NCI-H128 (cell line): Measurements from ENCODE around the gene CADPS.

Experiments
- DNase-seq: peaks from one replicate; lab custom pipeline; 2025; ENCODE audit not compliant: unreplicated experiment; lab: John Stamatoyannopoulos, UW

Gene CADPS

GRCh38 chr3:62749657-62750056 is 125.6 kb downstream of the CADPS start:
- no peak for DNase-seq

- no peak for DNase-seq
Observed at GRCh38 chr3:62749130-62749529, 126.1 kb downstream of the CADPS start.

- DNase-seq = no peak
Observed at GRCh38 chr3:62737449-62737848, 137.8 kb downstream of the CADPS start.

GRCh38 chr3:62735510-62735909 is 139.7 kb downstream of the CADPS start:
- no peak for DNase-seq

GRCh38 chr3:62732183-62732904 is 142.9 kb downstream of the CADPS start:
- no peak for DNase-seq

- DNase-seq = no peak
Observed at GRCh38 chr3:62727981-62728380, 147.2 kb downstream of the CADPS start.

- DNase-seq = no peak
Observed at GRCh38 chr3:62727536-62727935, 147.7 kb downstream of the CADPS start.

GRCh38 chr3:62724503-62724902 is 150.7 kb downstream of the CADPS start:
- DNase-seq = no peak

- no peak for DNase-seq
Observed at GRCh38 chr3:62723914-62724217, 151.3 kb downstream of the CADPS start.

GRCh38 chr3:62723166-62723913 is 151.9 kb downstream of the CADPS start:
- no peak for DNase-seq

- DNase-seq = no peak
Observed at GRCh38 chr3:62722344-62722743, 152.9 kb downstream of the CADPS start.

- DNase-seq = no peak
Observed at GRCh38 chr3:62718515-62719320, 156.5 kb downstream of the CADPS start.

GRCh38 chr3:62718011-62718410 is 157.2 kb downstream of the CADPS start:
- no peak for DNase-seq

- DNase-seq = no peak
Observed at GRCh38 chr3:62712746-62713145, 162.5 kb downstream of the CADPS start.

- no peak for DNase-seq
Observed at GRCh38 chr3:62710751-62711150, 164.5 kb downstream of the CADPS start.

- DNase-seq = no peak
Observed at GRCh38 chr3:62708638-62709373, 166.4 kb downstream of the CADPS start.

- no peak for DNase-seq
Observed at GRCh38 chr3:62705721-62706120, 169.5 kb downstream of the CADPS start.

GRCh38 chr3:62703451-62704167 is 171.6 kb downstream of the CADPS start:
- DNase-seq = no peak

- no peak for DNase-seq
Observed at GRCh38 chr3:62700357-62700756, 174.9 kb downstream of the CADPS start.

GRCh38 chr3:62699728-62700127 is 175.5 kb downstream of the CADPS start:
- no peak for DNase-seq

GRCh38 chr3:62696011-62696410 is 179.2 kb downstream of the CADPS start:
- DNase-seq = no peak
